CD4-positive, alpha-beta T cell treated with Interleukin-15 for 4 hours (primary cell): ENCODE results near the gene RHBDL3.
A peak's percentile ranks its signal among the peaks of the same experiment; 100 is the strongest.
"Not testable (repeated sequence)": the region's sequence is repeated elsewhere in the genome, so short reads cannot be mapped to it uniquely, and the experiment has no call there.

ENCODE experiments used
- DNase-seq: peaks from one replicate; pipeline ENCODE4 v3.0.0-alpha.2; 2020; ENCODE audit warnings: low spot score

RHBDL3 gene

GRCh38 chr17:32323811-32324491, 58.3 kb downstream of the RHBDL3 start:
- peak; percentile 36 for DNase-seq

- no peak for DNase-seq
These were observed 62.3 kb downstream of the RHBDL3 start for GRCh38 chr17:32327911-32328310.

GRCh38 chr17:32330147-32330546, 64.5 kb downstream of the RHBDL3 start:
- no peak for DNase-seq

- peak; percentile 55 for DNase-seq
These were observed 65.8 kb downstream of the RHBDL3 start for GRCh38 chr17:32331243-32332040.

- DNase-seq = no peak
These were observed 67.6 kb downstream of the RHBDL3 start for GRCh38 chr17:32333187-32333586.

- no peak for DNase-seq
These were observed 69.4 kb downstream of the RHBDL3 start for GRCh38 chr17:32335046-32335445.

- no peak for DNase-seq
These were observed 70.1 kb downstream of the RHBDL3 start for GRCh38 chr17:32335687-32336086.

- DNase-seq = peak; percentile 70
These were observed 75.7 kb downstream of the RHBDL3 start for GRCh38 chr17:32341141-32341856.

- DNase-seq = peak; percentile 78
These were observed 76.4 kb downstream of the RHBDL3 start, which contains the start of gene C17orf75 for GRCh38 chr17:32341857-32342602. TSS of gene C17orf75 (minus strand) at chr17:32342173. CDS start at chr17:32342139, 34 bp downstream.

- DNase-seq = no peak
These were observed 77.1 kb downstream of the RHBDL3 start for GRCh38 chr17:32342603-32343325.

- DNase-seq = no peak
These were observed 80.4 kb downstream of the RHBDL3 start for GRCh38 chr17:32345951-32346600.

GRCh38 chr17:32348483-32348800, 82.8 kb downstream of the RHBDL3 start:
- DNase-seq = no peak

- DNase-seq = peak; percentile 14
These were observed 83.8 kb downstream of the RHBDL3 start for GRCh38 chr17:32349503-32349853.

GRCh38 chr17:32349854-32350665, 84.4 kb downstream of the RHBDL3 start, which contains the start of gene ZNF207:
TSS of gene ZNF207 (plus strand) at chr17:32350157. CDS start at chr17:32350286, 129 bp downstream.
- peak; percentile 94 for DNase-seq

- peak; percentile 49 for DNase-seq
These were observed 85.2 kb downstream of the RHBDL3 start for GRCh38 chr17:32350666-32351418.

- DNase-seq = not testable (repeated sequence)
These were observed 87.1 kb downstream of the RHBDL3 start for GRCh38 chr17:32352734-32353133.

GRCh38 chr17:32355649-32356377, 90.2 kb downstream of the RHBDL3 start:
- no peak for DNase-seq

- no peak for DNase-seq
These were observed 90.7 kb downstream of the RHBDL3 start for GRCh38 chr17:32356378-32356743.

GRCh38 chr17:32356750-32357149, 91.1 kb downstream of the RHBDL3 start:
- no peak for DNase-seq
